Endometrial microvascular endothelial cells (primary cell): ENCODE results near the gene C1orf141. TPM values are rescaled to one million over a fixed set of nuclear protein-coding genes. Genes with fewer than 3 reads are reported as not detected.

Experiments used
- in situ Hi-C: cut with HindIII; loops from 2 replicates; pipeline ENCODE4 v1.10.0; 2017; ENCODE audit warnings: low sequenced_read_pairs, low pct_unique_long_range_greater_than_20kb; ENCODE audit errors: inconsistent ontology term
- total RNA-seq: library from RNA; depleted of rRNA; stranded (reverse); fragments of >200 nt; gene quantifications from one replicate; pipeline ENCODE4 v1.2.3, GENCODE V29; 2015; ENCODE audit errors: inconsistent ontology term

The C1orf141 gene
- total RNA-seq, 1 donor from 2014 or later = not detected

- in situ Hi-C loops = no loop called here
Observed at GRCh38 chr1:67052741-67053534, 81.8 kb downstream of the C1orf141 start.

GRCh38 chr1:67051196-67051595 lies 83.6 kb downstream of the C1orf141 start:
- in situ Hi-C loops = no loop called here

GRCh38 chr1:67044631-67045270 lies 90.0 kb downstream of the C1orf141 start:
- in situ Hi-C loops = no loop called here

GRCh38 chr1:67043366-67043765 lies 91.4 kb downstream of the C1orf141 start:
- in situ Hi-C loops = no loop called here

Other genes starting within 250 kb of the C1orf141 start
- 1.7 TPM for gene DNAI4, start 210.1 kb downstream of the C1orf141 start, total RNA-seq
- gene MIER1, start 210.0 kb downstream of the C1orf141 start, total RNA-seq = 24.5 TPM
- gene SLC35D1, start 80.8 kb downstream of the C1orf141 start, total RNA-seq = 8.1 TPM
- gene IL23R, start 31.5 kb upstream of the C1orf141 start, total RNA-seq = not detected
- gene IL12RB2, start 172.9 kb upstream of the C1orf141 start, total RNA-seq = not detected